Stimulated activated CD8-positive, alpha-beta memory T cell treated with anti-CD3 and anti-CD28 coated beads, Interleukin-4, amount 100 ng/mL, for 4 hours (primary cell): ENCODE data around the gene RAD51B.

ENCODE experiments used
- DNase-seq, 2 donors: peaks; one replicate each; pipeline ENCODE4 v3.0.0-alpha.2; 2020; ENCODE audit warnings: low read depth in 2 of 2, low spot score in 1 of 2

RAD51B gene

GRCh38 chr14:67892466-67893100 lies 73.0 kb downstream of the RAD51B start:
- DNase-seq: no peak

- DNase-seq: no peak
Observed at GRCh38 chr14:67900231-67900630, 80.7 kb downstream of the RAD51B start.

- DNase-seq: no peak
Observed at GRCh38 chr14:67908052-67908754, 88.6 kb downstream of the RAD51B start.

GRCh38 chr14:67911562-67911961 lies 92.0 kb downstream of the RAD51B start:
- DNase-seq: no peak

GRCh38 chr14:67916430-67916829 lies 96.9 kb downstream of the RAD51B start:
- DNase-seq: no peak

- DNase-seq: no peak
Observed at GRCh38 chr14:67917006-67917405, 97.4 kb downstream of the RAD51B start.

- no peak for DNase-seq
Observed at GRCh38 chr14:67918838-67919237, 99.3 kb downstream of the RAD51B start.

- DNase-seq: no peak
Observed at GRCh38 chr14:67919259-67920032, 99.9 kb downstream of the RAD51B start.

- no peak for DNase-seq
Observed at GRCh38 chr14:67926821-67927220, 107.2 kb downstream of the RAD51B start.

GRCh38 chr14:67927244-67927643 lies 107.7 kb downstream of the RAD51B start:
- no peak for DNase-seq

GRCh38 chr14:67928375-67928774 lies 108.8 kb downstream of the RAD51B start:
- no peak for DNase-seq

GRCh38 chr14:67932708-67933246 lies 113.2 kb downstream of the RAD51B start:
- no peak for DNase-seq

GRCh38 chr14:67933266-67933665 lies 113.7 kb downstream of the RAD51B start:
- DNase-seq: no peak

GRCh38 chr14:67934087-67934486 lies 114.5 kb downstream of the RAD51B start:
- DNase-seq: no peak

- DNase-seq: no peak
Observed at GRCh38 chr14:67934862-67935261, 115.3 kb downstream of the RAD51B start.

- DNase-seq: no peak
Observed at GRCh38 chr14:67935371-67935770, 115.8 kb downstream of the RAD51B start.

- no peak for DNase-seq
Observed at GRCh38 chr14:67938071-67938470, 118.5 kb downstream of the RAD51B start.

GRCh38 chr14:67940486-67941455 lies 121.2 kb downstream of the RAD51B start:
- DNase-seq: no peak

GRCh38 chr14:67941456-67942018 lies 122.0 kb downstream of the RAD51B start:
- DNase-seq: no peak

- DNase-seq: no peak
Observed at GRCh38 chr14:67942080-67942710, 122.6 kb downstream of the RAD51B start.
